ENCODE results near the gene C9orf72.

The C9orf72 gene

GRCh38 chr9:27537756-27538155 lies 35.5 kb downstream of the C9orf72 start:
- no peak for DNase-seq

- DNase-seq = no peak
Measured at GRCh38 chr9:27537027-27537435, 36.2 kb downstream of the C9orf72 start.

GRCh38 chr9:27536168-27536567 lies 37.1 kb downstream of the C9orf72 start:
- no peak for DNase-seq

DNA sequence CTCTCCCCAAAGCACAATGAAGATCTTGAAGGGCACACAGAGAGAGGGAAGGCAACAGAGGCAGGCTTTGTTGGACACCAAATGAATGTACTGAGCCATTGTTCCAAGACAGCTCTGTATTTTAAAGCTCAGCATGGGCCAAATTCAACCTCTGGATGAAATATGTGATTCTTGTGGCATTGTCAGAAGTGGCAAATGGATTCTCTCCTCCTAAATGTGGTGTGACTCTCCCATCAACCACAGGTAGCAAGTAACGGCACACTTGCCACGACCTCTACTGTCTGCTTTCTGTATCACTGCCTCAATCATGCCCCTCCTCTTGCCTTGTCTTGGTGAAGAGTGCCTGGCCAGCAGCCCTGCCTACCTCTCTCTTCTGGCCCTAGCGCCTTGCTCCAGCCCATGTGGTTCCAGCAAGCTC lies 37.6 kb downstream of the C9orf72 start:
- DNase-seq = no peak

- no peak for DNase-seq
Measured at GRCh38 chr9:27534658-27535209, 38.5 kb downstream of the C9orf72 start.

- DNase-seq = no peak
Measured at GRCh38 chr9:27534131-27534530, 39.1 kb downstream of the C9orf72 start.

DNA sequence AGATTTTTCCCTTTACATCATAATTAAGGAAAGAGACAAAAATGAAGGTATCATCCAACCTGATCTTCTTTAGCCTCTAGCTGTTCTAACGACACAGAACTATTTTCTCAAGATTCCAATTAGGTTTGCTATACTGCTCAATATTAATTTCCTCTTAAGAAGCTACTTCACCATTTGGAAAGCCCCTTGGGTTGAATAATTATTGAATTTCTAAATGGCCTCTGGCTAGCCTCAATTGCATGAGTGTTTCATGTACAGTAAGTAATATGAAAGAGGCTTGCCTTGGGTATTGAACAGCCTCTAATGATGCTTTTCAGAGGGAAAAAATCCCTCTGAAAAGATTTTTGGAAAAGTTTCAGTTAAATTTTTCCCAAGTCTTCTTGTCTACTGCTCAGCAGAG lies 40.0 kb downstream of the C9orf72 start:
- no peak for DNase-seq

DNA sequence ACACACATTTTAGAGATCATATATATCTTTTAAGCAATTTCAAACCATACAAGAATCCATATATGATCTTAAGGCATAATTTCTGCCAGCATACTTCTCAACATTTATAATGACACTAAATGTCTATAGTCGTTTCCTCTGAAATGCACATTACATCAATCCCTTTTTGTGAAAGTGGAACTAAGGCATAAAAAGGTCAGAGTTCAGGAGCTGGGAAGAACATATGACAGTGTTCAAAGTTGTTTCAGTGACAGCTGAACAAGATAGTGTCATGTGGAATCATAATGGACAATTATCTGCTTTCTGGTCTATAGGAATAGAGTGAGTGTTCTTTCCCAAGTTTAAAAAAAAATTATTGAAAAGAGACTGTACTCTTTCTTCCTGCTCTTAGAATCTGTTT lies 41.2 kb downstream of the C9orf72 start:
- DNase-seq = no peak

DNA sequence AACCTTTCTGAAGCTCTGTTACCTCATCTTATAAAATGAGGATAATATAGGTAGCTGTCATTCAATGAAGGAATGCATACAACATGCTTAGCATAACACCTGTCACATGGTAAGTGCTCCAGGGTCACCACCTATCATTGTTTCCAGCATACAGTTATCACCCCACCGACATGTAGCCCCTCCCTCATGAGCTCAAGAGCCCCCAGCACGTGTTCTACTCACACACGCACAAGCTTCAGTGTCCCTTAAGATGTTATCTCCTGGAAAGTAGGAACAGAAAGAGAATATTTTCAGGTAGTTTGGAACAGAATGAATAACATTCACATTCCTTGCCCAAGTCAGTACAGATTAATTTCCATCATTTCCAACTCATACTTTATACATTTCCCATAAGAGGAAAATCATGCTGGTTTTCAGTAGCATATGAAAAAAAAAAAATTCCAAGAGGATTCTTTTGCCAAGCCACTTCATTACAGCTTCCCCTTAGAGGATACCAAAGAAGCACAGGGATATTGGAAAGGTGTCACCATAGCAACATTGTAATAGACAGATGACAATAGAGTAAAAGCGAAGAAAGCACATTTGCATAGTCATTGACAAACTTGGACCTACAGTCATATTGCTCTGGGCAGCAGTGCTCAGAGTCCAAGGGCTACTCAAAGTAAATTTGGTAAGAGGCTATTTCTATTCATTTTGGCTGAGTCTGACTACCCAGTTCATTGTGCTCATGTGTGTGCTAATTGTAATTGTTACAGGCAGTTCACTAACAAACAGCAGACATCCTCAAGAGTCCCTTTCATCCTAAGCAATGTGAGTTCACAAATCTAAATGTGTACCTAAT lies 42.1 kb downstream of the C9orf72 start:
- DNase-seq = no peak

- DNase-seq = peak; percentile 29
Measured at GRCh38 chr9:27529316-27530278, 43.7 kb downstream of the C9orf72 start, which contains the start of gene MOB3B. TSS of gene MOB3B (minus strand) at chr9:27529814. CDS start at chr9:27455550, 74,264 bp downstream.

GRCh38 chr9:27528886-27529315 lies 44.4 kb downstream of the C9orf72 start:
- no peak for DNase-seq

GRCh38 chr9:27528076-27528885 lies 45.0 kb downstream of the C9orf72 start:
- DNase-seq = no peak

- DNase-seq = no peak
Measured at GRCh38 chr9:27527702-27528075, 45.6 kb downstream of the C9orf72 start.

DNA sequence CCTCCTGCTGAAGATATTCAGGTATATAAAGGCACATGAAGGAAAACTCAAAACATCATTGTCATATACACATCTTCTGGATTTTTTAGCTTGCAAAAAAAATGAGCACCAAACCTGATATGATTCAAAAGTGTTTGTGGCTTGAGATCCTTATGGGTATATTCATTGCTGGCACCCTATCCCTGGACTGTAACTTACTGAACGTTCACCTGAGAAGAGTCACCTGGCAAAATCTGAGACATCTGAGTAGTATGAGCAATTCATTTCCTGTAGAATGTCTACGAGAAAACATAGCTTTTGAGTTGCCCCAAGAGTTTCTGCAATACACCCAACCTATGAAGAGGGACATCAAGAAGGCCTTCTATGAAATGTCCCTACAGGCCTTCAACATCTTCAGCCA lies 49.0 kb downstream of the C9orf72 start, which contains the start of gene IFNK:
TSS of gene IFNK (plus strand) at position 55 of the 400 bp plus-strand sequence. CDS start at position 102, 47 bp downstream.
- DNase-seq = no peak

DNA sequence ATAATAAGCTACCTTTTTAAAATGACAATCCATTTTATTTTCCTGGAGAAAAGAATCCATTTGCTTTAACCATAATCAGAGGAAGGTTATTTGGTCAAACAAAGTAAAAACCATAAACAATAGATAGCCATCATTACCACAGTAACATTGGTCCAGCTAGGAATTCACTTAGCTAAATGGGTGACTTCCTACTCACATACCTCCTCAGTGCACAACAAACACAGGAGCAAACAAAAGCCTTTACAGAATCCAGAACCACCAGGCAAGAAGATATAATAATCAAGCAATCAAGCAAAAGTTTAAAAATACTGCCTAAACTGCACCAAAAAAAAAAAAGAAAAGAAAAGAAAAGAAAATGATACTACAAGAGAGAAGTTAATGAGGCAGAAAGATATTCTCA lies 50.1 kb downstream of the C9orf72 start:
- DNase-seq = no peak

DNA sequence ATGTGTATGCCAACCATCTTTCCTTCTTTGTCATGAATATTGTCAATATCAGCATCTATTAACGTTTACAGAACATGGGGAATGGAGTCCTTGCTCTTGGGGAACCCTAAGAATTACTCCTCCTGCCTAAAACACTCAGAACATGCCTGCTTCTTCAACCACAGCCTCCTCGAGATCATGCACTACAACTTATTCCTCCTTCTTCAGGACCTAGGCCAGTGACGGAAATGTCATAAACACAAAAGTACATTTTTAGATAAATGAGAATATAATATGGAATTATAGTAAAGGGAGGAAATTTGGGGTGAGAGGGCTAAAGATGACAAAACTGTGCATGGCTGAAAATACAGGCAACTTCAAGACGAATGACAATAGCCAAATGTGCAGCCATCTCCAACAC lies 52.3 kb downstream of the C9orf72 start:
- no peak for DNase-seq

DNA sequence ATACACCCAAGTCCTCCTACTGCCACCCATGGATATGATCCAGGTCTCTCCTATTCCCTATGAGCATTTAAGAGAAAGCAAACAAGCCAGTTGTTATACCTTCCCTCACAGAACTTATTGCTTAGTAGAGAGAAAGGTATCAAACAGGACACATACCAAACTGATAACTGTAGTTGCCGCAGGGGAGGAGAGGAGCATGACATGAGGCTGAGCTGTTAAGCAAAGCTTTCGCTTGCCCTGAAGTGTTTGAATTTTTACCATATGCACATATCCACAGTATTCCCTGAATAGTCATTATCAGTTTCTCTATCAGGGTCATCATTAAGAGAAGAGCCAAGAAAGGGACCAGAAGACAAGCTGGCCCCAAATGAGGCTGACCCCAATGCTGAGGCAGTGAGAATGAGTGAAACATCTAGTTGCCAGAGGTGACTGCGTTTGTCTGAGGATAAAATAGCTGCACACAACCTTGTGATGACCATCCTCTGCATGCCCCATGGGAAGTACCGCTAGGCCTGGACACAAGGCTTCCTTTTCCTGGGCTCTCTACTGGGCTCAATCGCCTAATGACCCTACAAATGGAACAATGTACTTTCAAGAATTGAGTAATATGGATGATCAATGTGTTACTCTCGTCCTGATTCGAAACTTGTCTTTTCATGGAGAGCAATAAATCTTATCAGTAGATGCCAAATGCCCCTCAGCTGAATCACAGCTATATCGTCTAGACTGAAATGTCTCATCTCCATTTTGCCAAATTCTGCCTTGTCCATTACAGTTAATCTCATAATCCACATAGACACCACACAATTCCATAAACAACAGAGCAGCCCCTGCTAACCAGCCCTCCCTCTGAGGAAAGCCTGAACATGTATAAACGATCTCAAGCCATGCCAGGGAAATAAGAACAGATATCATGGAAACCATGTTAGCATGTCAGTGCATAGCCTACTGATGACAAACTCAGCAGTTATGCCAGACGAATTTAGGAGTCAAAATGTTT lies 53.5 kb downstream of the C9orf72 start:
- DNase-seq = no peak

DNA sequence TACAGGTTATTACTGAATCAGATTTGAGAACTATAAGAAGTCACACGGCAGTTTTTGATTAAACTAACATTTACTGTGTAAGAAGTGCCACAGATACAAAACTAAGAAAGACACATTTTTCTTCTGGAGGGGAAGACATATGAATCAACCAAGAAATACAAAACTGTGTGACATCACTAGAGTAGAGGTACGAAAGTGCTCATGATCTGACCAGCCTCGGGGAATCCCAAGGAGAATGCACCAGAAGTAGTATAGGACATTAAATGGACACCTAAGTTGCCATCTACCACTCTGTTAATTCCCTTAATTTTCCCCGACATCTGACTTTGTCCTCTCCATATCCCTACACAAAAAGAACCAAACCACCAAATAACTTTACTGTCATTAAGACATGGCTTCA lies 54.5 kb downstream of the C9orf72 start:
- DNase-seq = no peak

DNA sequence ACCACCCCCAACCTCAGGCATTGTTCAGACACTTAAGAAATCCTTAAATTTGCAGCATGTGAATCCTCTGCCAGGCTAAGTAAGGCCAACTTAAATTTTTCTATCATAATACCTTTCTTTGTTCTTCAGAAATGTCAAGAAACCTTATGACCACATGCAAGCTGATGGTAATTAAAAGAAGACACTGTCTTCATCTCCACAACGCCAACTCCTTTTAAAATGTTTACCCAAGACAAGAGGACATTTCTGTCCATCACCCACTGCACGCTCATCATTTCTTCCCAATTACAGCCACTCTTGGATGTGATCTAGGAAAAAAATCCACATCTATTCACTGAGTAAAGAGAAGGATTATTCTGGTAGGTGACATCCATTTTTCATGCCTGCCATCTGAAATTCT lies 55.3 kb downstream of the C9orf72 start:
- no peak for DNase-seq

- DNase-seq = no peak
Measured at GRCh38 chr9:27514551-27514950, 58.7 kb downstream of the C9orf72 start.

DNA sequence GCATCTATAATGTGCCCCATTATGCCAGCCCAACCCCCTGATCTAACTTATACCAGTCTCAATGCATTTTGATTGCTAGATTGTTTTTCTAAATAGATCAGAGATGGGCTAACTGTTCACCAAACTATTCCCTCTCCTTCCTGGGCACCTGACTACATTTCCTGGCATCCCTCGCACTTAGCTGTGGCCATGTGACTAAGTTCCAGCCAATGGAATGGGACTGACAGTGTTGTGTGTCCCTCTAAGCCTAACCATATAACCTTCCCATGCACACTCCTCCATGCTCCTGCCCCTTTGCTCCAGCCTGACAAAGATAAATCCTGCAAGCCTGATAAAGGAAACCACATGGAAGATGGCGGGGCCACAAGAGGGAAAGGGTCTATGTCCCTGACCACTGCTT lies 61.5 kb downstream of the C9orf72 start:
- no peak for DNase-seq
